Measurements from ENCODE around the gene CHADL.
"Not testable (repeated sequence)": the region's sequence is repeated elsewhere in the genome, so short reads cannot be mapped to it uniquely, and the experiment has no call there.

The CHADL gene, protein sequence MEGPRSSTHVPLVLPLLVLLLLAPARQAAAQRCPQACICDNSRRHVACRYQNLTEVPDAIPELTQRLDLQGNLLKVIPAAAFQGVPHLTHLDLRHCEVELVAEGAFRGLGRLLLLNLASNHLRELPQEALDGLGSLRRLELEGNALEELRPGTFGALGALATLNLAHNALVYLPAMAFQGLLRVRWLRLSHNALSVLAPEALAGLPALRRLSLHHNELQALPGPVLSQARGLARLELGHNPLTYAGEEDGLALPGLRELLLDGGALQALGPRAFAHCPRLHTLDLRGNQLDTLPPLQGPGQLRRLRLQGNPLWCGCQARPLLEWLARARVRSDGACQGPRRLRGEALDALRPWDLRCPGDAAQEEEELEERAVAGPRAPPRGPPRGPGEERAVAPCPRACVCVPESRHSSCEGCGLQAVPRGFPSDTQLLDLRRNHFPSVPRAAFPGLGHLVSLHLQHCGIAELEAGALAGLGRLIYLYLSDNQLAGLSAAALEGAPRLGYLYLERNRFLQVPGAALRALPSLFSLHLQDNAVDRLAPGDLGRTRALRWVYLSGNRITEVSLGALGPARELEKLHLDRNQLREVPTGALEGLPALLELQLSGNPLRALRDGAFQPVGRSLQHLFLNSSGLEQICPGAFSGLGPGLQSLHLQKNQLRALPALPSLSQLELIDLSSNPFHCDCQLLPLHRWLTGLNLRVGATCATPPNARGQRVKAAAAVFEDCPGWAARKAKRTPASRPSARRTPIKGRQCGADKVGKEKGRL

GRCh38 chr22:41240377-41241132 is at the start of gene CHADL:
CHADL (minus strand) TSS chr22:41240931; CDS start chr22:41240881, 50 bp downstream.
- no peak for FAIRE-seq

DNA sequence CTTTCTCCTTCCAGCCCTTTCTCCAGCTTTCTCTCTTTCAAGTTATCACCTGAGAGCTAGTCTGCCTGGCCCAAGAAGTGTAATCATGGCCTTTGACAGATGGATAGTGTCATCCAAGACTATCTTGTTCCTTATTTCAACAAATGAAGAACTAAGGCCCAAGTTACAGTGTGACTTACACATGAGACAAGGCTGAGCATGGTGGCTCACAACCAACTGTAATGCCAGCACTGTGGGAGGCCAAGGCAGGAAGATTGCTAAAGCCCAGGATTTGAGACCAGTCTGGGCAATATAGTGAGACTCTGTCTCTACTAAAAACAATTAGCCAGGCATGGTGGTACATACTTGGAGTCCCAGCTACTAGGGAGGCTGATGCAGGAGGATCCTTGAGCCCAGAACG is 48.9 kb upstream of the CHADL start:
- no peak for FAIRE-seq

GRCh38 chr22:41288245-41288946 is 47.7 kb upstream of the CHADL start:
- FAIRE-seq = no peak

DNA sequence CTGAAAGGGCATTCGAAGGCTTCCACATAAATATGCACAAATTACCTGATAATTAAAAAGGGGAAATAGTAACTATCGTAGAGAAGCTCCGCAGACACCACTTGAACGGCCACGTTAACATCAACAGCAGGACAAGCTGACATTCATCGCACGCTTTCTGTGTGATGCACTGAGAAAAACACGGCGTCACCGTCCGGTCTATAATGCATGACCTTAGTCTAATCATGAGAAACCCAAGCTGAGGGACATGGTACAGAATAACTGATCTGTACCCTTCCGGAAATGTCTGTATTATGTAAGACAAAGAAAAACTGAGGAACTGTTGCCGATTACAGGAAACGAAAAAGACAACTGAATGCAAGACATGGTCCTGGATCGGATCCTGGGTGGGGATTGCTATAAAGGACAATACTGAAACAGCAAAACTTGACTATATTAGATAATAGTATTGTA is 45.9 kb upstream of the CHADL start:
- FAIRE-seq = no peak

GRCh38 chr22:41285820-41286638 is 45.3 kb upstream of the CHADL start, which contains the start of gene RANGAP1:
RANGAP1 (minus strand) TSS chr22:41286187; CDS start chr22:41281044, 5,143 bp downstream.
- FAIRE-seq = peak; percentile 94

DNA sequence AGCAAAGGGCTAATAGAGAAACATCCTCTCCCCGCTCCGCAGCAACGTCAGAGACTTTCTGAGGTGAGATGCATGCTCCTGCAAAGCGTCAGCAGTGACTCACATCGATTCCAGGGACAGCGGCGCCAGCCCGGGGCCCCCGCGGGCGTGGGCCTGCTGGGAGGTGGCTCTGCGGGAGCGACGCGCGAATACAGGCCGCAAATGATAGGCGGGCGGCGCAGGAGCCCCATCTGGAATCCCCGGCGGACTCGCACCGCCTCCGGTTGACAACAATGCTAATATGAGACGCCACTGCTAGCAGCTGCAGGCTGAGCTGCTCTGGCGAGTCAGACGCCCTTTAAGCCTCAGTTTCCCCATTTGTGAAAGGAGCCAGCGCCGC is 44.7 kb upstream of the CHADL start:
- no peak for FAIRE-seq

GRCh38 chr22:41284465-41284864 is 43.7 kb upstream of the CHADL start:
- no peak for FAIRE-seq

- no peak for FAIRE-seq
These were observed 40.1 kb upstream of the CHADL start for GRCh38 chr22:41280854-41281253.

- no peak for FAIRE-seq
These were observed 39.3 kb upstream of the CHADL start for GRCh38 chr22:41280065-41280464.

DNA sequence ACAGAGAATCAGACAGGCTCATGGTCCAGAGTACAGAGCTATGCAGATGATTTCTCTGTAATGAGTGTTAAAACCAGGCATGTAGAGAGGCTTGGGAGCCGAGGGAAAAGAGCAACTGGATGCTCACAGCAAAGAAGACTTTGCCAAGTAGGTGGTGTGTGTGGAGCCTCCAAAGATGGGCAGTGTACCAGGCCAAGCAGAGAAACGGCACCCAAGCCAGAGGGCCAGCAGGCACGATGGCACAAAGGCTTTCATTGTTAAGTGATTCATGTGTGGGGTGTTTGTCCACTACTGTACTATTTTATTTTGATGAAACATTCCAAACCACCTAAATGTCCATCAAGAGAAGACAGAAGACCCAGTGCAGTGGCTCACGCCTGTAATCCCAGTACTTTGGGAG is 34.1 kb upstream of the CHADL start:
- FAIRE-seq = no peak

DNA sequence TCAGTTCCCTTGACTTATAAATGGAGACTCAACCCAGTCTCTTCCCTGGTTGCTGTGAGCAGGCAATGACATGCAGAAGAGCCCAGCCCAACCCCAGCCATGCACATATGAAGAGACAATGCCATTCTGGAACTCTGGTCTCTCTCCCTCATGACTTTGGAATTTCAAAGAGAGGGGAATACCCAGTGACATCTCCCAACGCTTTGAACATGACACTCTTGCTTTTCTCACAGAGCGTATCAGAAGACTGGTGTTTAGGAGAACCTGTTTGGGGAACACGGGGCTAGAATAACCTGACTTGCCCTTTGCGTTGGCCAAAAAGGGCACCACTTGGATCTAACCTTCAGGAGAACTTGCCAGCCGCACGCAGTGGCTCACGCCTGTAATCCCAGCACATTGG is 32.4 kb upstream of the CHADL start:
- no peak for FAIRE-seq

- no peak for FAIRE-seq
These were observed 31.1 kb upstream of the CHADL start for GRCh38 chr22:41271787-41272186.

- no peak for FAIRE-seq
These were observed 27.2 kb upstream of the CHADL start for GRCh38 chr22:41267958-41268357.

DNA sequence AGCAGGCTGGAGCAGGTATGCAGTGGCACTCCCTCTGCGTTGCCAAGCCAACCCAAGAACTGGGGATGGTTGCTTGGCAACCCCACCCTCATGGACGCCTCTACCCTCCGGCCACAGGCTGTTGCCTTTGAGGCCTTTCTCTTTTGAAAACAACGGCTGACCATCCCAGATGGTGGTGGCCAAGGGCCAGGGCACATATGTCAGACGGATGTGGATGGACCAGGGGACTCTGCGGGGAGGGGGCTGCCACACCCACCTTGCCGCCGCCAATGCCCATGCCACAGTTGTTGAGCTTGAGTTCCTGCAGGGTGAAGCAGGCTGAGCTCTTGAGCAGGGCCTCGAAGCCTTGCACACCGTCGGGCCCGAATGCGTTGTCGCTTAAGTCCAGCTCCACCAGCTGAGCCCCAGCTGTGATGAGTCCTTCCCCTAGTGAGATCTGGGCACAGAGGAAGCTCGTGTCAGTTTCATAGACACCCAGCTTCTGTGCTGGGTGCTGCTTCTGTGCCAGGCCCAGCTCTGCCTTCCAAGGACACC is 23.7 kb upstream of the CHADL start:
- no peak for FAIRE-seq

DNA sequence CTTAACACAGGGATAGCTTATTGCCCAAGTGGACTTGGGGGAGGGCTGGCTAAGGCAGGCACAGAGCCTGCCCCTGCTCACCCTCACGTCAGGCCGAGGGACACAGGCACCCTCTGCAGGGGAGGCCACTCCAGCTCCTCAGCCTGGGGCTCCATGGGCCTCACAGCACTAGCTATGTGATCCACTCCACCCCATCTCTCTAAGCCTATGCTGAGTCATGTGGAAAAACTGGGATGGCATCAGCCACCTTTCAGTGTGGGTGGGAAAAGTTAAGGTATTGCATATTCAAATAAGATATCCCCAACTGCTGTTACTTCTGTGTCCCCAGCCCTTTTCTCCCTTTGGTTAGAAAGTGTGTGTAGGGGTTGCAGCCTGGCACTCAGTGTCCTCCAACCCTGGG is 23.0 kb upstream of the CHADL start:
- no peak for FAIRE-seq

DNA sequence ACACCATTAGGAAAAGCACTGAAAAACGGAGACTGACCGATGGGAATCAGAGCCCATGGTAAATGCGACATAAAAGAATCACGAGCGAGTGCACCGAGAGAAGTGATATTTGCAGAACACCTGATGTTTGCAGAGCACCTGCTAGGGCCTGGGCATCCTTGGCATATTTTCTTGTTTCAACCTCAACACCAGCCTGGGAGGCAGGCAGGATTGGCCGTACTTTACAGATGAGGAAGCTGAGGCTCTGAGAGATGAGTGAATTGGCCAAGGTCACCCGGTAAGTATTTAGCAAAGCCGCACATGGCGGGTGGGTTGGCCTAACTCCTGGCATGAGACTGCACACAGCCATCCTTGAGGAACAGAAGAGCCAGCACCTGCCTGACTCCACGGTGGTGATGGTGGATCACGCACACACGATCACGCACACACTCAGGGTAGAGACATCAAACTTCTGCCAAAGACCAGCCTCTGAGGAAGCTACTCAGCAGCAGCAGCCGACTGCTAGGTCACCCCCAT is 21.6 kb upstream of the CHADL start:
- FAIRE-seq = no peak

DNA sequence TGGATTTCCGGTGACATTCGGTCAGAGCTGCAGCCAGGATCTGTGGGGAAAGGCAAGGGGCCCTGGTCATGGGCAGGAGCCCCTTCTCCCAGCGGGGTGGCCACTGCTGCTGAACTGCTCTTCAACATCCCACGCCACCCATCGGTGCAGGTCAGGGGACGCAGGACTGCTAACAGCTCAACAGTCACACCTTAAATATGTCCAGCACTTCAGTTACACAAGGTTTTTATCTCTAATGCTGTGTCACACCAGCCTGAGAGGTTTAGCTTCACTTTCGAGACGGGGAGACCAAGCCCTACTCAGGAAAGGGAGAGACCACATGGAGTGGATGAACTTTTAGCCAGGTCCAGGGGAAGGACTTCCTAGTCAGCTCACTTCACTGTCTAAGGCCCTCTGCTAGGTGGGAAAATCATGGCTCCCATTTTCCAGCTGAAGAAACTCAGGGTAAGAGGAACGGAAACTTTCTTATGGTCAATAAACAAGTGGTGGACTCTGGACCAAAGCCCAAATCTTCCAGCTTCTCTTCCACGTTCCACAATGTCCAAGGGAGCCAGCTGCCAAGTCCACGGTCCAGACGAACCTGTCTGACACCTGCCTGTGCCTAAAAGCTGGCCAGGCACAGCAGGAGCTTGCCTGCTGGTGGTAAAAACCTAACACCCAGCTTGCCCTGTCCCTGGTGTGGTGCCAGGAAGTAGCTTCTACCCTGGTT is 21.0 kb upstream of the CHADL start:
- FAIRE-seq = no peak

DNA sequence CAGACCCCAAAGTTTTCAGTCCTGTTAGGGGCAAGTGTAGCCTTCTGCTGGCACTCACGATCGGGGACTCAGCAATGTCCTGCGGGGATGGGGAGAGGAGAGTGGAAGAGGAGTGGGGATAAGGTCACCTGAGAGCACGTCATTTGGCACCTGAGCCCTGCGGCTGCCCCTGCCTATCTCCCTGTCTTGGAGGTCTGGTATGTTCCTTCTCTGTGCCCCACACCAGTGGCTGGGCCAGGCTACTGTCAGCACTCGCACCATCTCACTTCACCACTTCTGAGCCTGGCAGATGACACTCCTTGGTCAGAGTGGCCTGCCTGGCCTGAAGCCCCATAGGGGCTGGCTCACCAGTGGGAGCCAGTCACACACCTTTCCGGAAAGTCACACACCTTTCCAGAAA is 20.1 kb upstream of the CHADL start:
- FAIRE-seq = no peak

- not testable (repeated sequence) for FAIRE-seq
These were observed 19.0 kb upstream of the CHADL start for GRCh38 chr22:41259756-41260155.

DNA sequence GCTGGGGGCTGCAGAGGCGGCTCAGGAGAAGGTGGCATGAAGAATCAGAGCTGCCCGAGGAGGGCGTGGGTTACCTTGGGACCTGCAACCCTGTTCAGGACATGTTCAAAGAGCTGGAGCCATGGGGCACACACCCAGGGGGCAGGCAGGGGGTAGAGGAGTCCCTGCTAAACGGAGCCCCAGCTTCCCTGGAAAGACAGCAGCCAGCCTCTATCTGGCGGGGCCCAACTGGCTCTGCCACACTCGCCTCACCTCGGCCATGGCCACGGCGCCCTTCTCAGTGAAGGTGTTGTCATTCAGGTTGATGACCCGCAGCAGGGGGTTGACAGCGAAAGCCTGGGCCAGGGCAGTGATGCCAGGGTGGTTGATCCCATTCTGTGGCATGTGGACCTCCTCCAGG is 17.0 kb upstream of the CHADL start:
- no peak for FAIRE-seq
